Liver (tissue), 9 donors: ENCODE measurements around the gene NCOR1. TPM values are rescaled to one million over a fixed set of nuclear protein-coding genes. Genes with fewer than 3 reads are reported as not detected.
"Not testable (repeated sequence)": the region's sequence is repeated elsewhere in the genome, so short reads cannot be mapped to it uniquely, and the experiment has no call there.

Source experiments
- DNase-seq: peaks from one replicate; pipeline ENCODE4 v3.0.0-alpha.2; 2017; ENCODE audit warnings: low spot score
- H3K27ac ChIP-seq, 2 donors: one replicate each; pipeline ENCODE4 v1.7.0; 2013; ENCODE audit warnings: inconsistent platforms in 2 of 2, low read length in 2 of 2, control low read depth in 1 of 2, low read depth in 1 of 2, mild to moderate bottlenecking in 1 of 2
- H3K27me3 ChIP-seq, 4 donors: one replicate each; pipeline versions ENCODE4 v1.6.1 to v1.7.0; 2013; ENCODE audit warnings: low read length in 3 of 4, inconsistent platforms in 1 of 4, mild to moderate bottlenecking in 1 of 4, moderate library complexity in 1 of 4; ENCODE audit not compliant: control insufficient read depth in 4 of 4, insufficient read depth in 4 of 4
- H3K36me3 ChIP-seq, 4 donors: one replicate each; pipeline versions ENCODE4 v1.6.1 to v1.7.0; 2013; ENCODE audit warnings: low read length in 3 of 4, mild to moderate bottlenecking in 3 of 4, low read depth in 1 of 4, moderate library complexity in 1 of 4; ENCODE audit not compliant: control insufficient read depth in 4 of 4, insufficient read depth in 3 of 4
- H3K4me1 ChIP-seq, 4 donors: one replicate each; pipeline versions ENCODE4 v1.6.1 to v1.7.0; 2013; ENCODE audit warnings: low read length in 3 of 4, mild to moderate bottlenecking in 3 of 4, moderate library complexity in 1 of 4; ENCODE audit not compliant: control insufficient read depth in 4 of 4, insufficient read depth in 4 of 4
- H3K4me3 ChIP-seq, 3 donors: one replicate each; pipeline versions ENCODE4 v1.6.1 to v1.7.0; 2013; ENCODE audit warnings: low read length in 3 of 3, control low read depth in 1 of 3, low read depth in 1 of 3, mild to moderate bottlenecking in 1 of 3
- H3K9ac ChIP-seq, 2 donors: one replicate each; pipeline ENCODE4 v1.7.0; 2013; ENCODE audit warnings: low read length in 2 of 2, mild to moderate bottlenecking in 2 of 2, moderate library complexity in 2 of 2, control low read depth in 1 of 2, low read depth in 1 of 2
- H3K9me3 ChIP-seq, 4 donors: one replicate each; pipeline versions ENCODE4 v1.6.1 to v1.7.0; 2013; ENCODE audit warnings: low read length in 3 of 4; ENCODE audit not compliant: control insufficient read depth in 4 of 4
- CTCF ChIP-seq: fragments of 150-350 bp; IDR thresholded peaks from 2 replicates; pipeline ENCODE4 v1.5.1; 2017; ENCODE audit warnings: improper control_type of control experiment, low read depth, low read length; ENCODE audit not compliant: missing input control
- EGR1 ChIP-seq, 2 donors: IDR thresholded peaks; 2 replicates each; pipeline ENCODE4 v1.6.1; 2016 to 2018; ENCODE audit warnings: antibody characterized with exemption in 2 of 2, low read depth in 2 of 2
- FOXA2 ChIP-seq: IDR thresholded peaks from 2 replicates; pipeline ENCODE4 v1.6.1; 2016; ENCODE audit warnings: antibody characterized with exemption
- GABPA ChIP-seq, 2 donors: IDR thresholded peaks in 1 of 2; conservative IDR thresholded peaks in 1 of 2; 2 replicates each; pipeline ENCODE4 v1.6.1; 2016; ENCODE audit warnings: antibody characterized with exemption in 2 of 2, mild to moderate bottlenecking in 1 of 2, moderate library complexity in 1 of 2
- HNF4A ChIP-seq, 2 donors: conservative IDR thresholded peaks; 2 replicates each; pipeline ENCODE4 v1.6.1; 2016; ENCODE audit warnings: antibody characterized with exemption in 2 of 2, mild to moderate bottlenecking in 2 of 2
- HNF4G ChIP-seq: IDR thresholded peaks from 2 replicates; pipeline ENCODE4 v1.6.1; 2016; ENCODE audit warnings: antibody characterized with exemption
- JUND ChIP-seq, 2 donors: IDR thresholded peaks; 2 replicates each; pipeline ENCODE4 v1.6.1; 2016; ENCODE audit warnings: antibody characterized with exemption in 2 of 2
- NR2F2 ChIP-seq: IDR thresholded peaks from 2 replicates; pipeline ENCODE4 v1.6.1; 2016; ENCODE audit warnings: antibody characterized with exemption
- RAD21 ChIP-seq, 2 donors: IDR thresholded peaks; 2 replicates each; pipeline ENCODE4 v1.6.1; 2016; ENCODE audit warnings: antibody characterized with exemption in 2 of 2, mild to moderate bottlenecking in 2 of 2
- RXRA ChIP-seq, 2 donors: IDR thresholded peaks; 2 replicates each; pipeline ENCODE4 v1.6.1; 2017 to 2018; ENCODE audit warnings: antibody characterized with exemption in 2 of 2, mild to moderate bottlenecking in 1 of 2
- WGBS: extraction: QIAGEN DNeasy Blood & Tissue Kit; methylation state at CpG from one replicate; pipeline ENCODE4 v1.1.7; 2013; 5-methylcytosine and 5-hydroxymethylcytosine counted together
- polyA plus RNA-seq, 2 donors: library from polyadenylated mRNA; stranded (reverse) in 1 of 2; unstranded in 1 of 2; fragments of 200-250 nt in 1 of 2; fragments of >200 nt in 1 of 2; fragmentation: Nextera tagmentation in 1 of 2; extraction: Ambion mirVana in 1 of 2; gene quantifications; one replicate each; pipeline versions ENCODE4 v1.2.1 to v1.2.3, GENCODE V29; 2013 to 2015
- total RNA-seq, 2 donors: library from RNA; depleted of rRNA; stranded (reverse); fragments of >200 nt; gene quantifications; one replicate each; pipeline ENCODE4 v1.2.3, GENCODE V29; 2014
- TF ChIP-seq, protein P1 (sequence below): IDR thresholded peaks from 2 replicates; pipeline ENCODE4 v1.6.1; 2016; ENCODE audit warnings: antibody characterized with exemption
- TF ChIP-seq, protein P2 (sequence below): IDR thresholded peaks from 2 replicates; pipeline ENCODE4 v1.6.1; 2016; ENCODE audit warnings: antibody characterized with exemption
- TF ChIP-seq, protein P3 (sequence below): IDR thresholded peaks from 2 replicates; pipeline ENCODE4 v1.6.1; 2016; ENCODE audit warnings: antibody characterized with exemption, mild to moderate bottlenecking
- donor health status: healthy.
- donor health status: healthy.
- donor health status: healthy.
- donor health status: healthy.
- donor health status: healthy.

NCOR1 gene
- total and polyA plus RNA-seq, 4 donors, result 23.6 to 94.8 (median 77.0) TPM

DNA sequence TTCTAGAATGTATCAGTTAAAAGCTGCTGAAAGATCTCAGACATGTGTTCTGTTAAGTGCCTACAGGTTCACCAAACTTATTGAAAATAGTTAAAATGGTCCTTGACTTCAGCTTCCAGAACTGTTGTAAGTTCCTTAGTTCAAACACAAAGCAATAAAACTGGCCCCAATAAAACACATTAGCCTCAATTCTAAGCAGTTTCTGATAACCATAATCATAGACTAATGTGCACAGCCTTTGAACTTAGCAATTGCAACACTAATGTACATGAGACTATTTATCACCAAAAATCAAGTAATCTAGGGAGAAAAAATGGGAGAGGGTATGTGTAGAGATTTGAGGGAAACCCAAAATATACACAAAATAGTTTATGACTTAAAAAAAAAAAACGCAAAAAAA, 17.1 kb upstream of the NCOR1 start:
- no peak for DNase-seq
- no peak overlapping the region for H3K9ac ChIP-seq
- H3K27me3 ChIP-seq, result no peaks in the 10 kb centered on the region
- H3K36me3 ChIP-seq, result no peaks in the 10 kb centered on the region
- no peak overlapping the region for H3K4me3 ChIP-seq
- TF ChIP-seq HNF4G (no peak), FOXA2 (no peak), HNF4A (conservative IDR thresholded peaks at IDR 0.05) (no peak), NR2F2 (no peak)
- TF ChIP-seq, protein P1, sequence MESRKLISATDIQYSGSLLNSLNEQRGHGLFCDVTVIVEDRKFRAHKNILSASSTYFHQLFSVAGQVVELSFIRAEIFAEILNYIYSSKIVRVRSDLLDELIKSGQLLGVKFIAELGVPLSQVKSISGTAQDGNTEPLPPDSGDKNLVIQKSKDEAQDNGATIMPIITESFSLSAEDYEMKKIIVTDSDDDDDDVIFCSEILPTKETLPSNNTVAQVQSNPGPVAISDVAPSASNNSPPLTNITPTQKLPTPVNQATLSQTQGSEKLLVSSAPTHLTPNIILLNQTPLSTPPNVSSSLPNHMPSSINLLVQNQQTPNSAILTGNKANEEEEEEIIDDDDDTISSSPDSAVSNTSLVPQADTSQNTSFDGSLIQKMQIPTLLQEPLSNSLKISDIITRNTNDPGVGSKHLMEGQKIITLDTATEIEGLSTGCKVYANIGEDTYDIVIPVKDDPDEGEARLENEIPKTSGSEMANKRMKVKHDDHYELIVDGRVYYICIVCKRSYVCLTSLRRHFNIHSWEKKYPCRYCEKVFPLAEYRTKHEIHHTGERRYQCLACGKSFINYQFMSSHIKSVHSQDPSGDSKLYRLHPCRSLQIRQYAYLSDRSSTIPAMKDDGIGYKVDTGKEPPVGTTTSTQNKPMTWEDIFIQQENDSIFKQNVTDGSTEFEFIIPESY, result no peak
- 92% methylated on average over 1 of the region's 1 CpG for WGBS
- H3K27ac ChIP-seq, result no peak overlapping the region
- H3K9me3 ChIP-seq, result no peaks in the 10 kb centered on the region
- peaks cover 0 to 2% (median 0%) of the 10 kb centered on the region in 4 donors for H3K4me1 ChIP-seq

DNA sequence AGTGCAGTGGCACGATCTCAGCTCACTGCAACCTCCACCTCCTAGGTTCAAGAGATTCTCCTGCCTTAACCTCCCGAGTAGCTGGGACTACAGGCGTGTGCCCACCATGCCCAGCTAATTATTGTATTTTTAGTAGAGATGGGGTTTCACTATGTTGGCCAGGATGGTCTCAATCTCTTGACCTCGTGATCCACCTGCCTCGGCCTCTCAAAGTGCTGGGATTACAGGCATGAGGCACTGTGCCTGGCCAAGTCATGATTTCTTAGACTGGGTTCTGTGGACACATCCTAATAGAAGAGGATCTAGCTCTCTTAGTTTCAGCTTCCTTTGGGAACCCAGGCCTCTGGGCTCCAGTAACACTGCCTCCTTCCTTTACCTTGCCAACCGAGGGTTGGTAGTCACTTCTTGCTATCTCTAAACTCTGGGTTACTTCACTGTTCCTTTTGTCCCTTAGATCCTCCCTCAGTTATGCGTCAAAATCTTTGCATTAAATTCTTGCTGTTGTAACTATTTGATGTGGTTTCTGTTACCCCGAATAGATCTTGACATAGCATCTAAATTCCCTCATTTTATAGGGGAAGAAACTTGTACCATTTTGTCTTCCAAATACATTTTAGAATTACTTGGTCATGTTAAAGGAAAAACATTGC, 14.7 kb upstream of the NCOR1 start:
- H3K4me3 ChIP-seq, H3K9ac ChIP-seq, H3K36me3 ChIP-seq, H3K9me3 ChIP-seq, H3K27me3 ChIP-seq, H3K27ac ChIP-seq, H3K4me1 ChIP-seq, DNase-seq: not testable (repeated sequence)
- 92% methylated on average over 8 of the region's 8 CpGs for WGBS

GRCh38 chr17:16222406-16222805, 7.1 kb upstream of the NCOR1 start:
- H3K9me3 ChIP-seq, result no peaks in the 10 kb centered on the region
- WGBS, result 98% methylated on average over 3 of the region's 3 CpGs
- H3K9ac ChIP-seq, result no peak overlapping the region
- no peak for DNase-seq
- no peaks in the 10 kb centered on the region for H3K36me3 ChIP-seq
- H3K4me1 ChIP-seq, result peaks cover 0 to 12% (median 5%) of the 10 kb centered on the region in 4 donors
- no peaks in the 10 kb centered on the region for H3K27me3 ChIP-seq
- TF ChIP-seq JUND (IDR thresholded peaks at IDR 0.05) (no peak), NR2F2 (no peak), RXRA (IDR thresholded peaks at IDR 0.05) (no peak), GABPA (IDR thresholded peaks at IDR 0.05 in 1 of 2, conservative IDR thresholded peaks at IDR 0.05 in 1 of 2) (no peak), EGR1 (IDR thresholded peaks at IDR 0.05; ENCODE audit: low read depth in 2 of 2) (no peak), FOXA2 (no peak), RAD21 (IDR thresholded peaks at IDR 0.05) (no peak), CTCF (no peak)
- TF ChIP-seq, protein P1, result no peak
- TF ChIP-seq, protein P2, sequence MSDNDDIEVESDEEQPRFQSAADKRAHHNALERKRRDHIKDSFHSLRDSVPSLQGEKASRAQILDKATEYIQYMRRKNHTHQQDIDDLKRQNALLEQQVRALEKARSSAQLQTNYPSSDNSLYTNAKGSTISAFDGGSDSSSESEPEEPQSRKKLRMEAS, result no peak
- TF ChIP-seq, protein P3, sequence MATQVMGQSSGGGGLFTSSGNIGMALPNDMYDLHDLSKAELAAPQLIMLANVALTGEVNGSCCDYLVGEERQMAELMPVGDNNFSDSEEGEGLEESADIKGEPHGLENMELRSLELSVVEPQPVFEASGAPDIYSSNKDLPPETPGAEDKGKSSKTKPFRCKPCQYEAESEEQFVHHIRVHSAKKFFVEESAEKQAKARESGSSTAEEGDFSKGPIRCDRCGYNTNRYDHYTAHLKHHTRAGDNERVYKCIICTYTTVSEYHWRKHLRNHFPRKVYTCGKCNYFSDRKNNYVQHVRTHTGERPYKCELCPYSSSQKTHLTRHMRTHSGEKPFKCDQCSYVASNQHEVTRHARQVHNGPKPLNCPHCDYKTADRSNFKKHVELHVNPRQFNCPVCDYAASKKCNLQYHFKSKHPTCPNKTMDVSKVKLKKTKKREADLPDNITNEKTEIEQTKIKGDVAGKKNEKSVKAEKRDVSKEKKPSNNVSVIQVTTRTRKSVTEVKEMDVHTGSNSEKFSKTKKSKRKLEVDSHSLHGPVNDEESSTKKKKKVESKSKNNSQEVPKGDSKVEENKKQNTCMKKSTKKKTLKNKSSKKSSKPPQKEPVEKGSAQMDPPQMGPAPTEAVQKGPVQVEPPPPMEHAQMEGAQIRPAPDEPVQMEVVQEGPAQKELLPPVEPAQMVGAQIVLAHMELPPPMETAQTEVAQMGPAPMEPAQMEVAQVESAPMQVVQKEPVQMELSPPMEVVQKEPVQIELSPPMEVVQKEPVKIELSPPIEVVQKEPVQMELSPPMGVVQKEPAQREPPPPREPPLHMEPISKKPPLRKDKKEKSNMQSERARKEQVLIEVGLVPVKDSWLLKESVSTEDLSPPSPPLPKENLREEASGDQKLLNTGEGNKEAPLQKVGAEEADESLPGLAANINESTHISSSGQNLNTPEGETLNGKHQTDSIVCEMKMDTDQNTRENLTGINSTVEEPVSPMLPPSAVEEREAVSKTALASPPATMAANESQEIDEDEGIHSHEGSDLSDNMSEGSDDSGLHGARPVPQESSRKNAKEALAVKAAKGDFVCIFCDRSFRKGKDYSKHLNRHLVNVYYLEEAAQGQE, result no peak
- no peak overlapping the region for H3K4me3 ChIP-seq
- H3K27ac ChIP-seq, result no peak overlapping the region
